Neuronal stem cell (in vitro differentiated cells): ENCODE data around the gene NOS1AP.

ENCODE experiments used
- DNase-seq: peaks from one replicate; pipeline ENCODE4 v3.0.0-alpha.2; 2013; ENCODE audit warnings: low spot score
- H2AFZ ChIP-seq: one replicate; pipeline ENCODE4 v1.6.1; 2013; ENCODE audit warnings: mild to moderate bottlenecking, low read length, inconsistent platforms
- H2AK5ac ChIP-seq: 2 replicates; pipeline ENCODE4 v1.6.1; 2013; ENCODE audit warnings: low read depth, mild to moderate bottlenecking, inconsistent platforms, low read length, moderate library complexity, mixed read lengths
- H2BK120ac ChIP-seq: 2 replicates; pipeline ENCODE4 v1.6.1; 2013; ENCODE audit warnings: low read depth, mild to moderate bottlenecking, inconsistent platforms, low read length, moderate library complexity, mixed read lengths
- H2BK12ac ChIP-seq: one replicate; pipeline ENCODE4 v1.6.1; 2013; ENCODE audit warnings: low read length, inconsistent platforms
- H2BK15ac ChIP-seq: 2 replicates; pipeline ENCODE4 v1.6.1; 2013; ENCODE audit warnings: mild to moderate bottlenecking, low read length, inconsistent platforms, mixed read lengths
- H2BK5ac ChIP-seq: one replicate; pipeline ENCODE4 v1.6.1; 2013; ENCODE audit warnings: inconsistent platforms, mild to moderate bottlenecking, low read length, moderate library complexity
- H3K14ac ChIP-seq: one replicate; pipeline ENCODE4 v1.6.1; 2013; ENCODE audit warnings: low read length, inconsistent platforms
- H3K18ac ChIP-seq: 2 replicates; pipeline ENCODE4 v1.6.1; 2013; ENCODE audit warnings: low read length, inconsistent platforms
- H3K23ac ChIP-seq: 2 replicates; pipeline ENCODE4 v1.6.1; 2013; ENCODE audit warnings: low read depth, mild to moderate bottlenecking, mixed read lengths, low read length, inconsistent platforms; ENCODE audit not compliant: poor library complexity
- H3K27ac ChIP-seq: replicated peaks from 3 replicates; pipeline ENCODE4 v1.5.1; 2013; ENCODE audit warnings: low read length, inconsistent platforms
- H3K27me3 ChIP-seq, 3 experiments: 2 replicates each; pipeline ENCODE4 v1.6.1; 2013; ENCODE audit warnings: low read length in 3 of 3, mild to moderate bottlenecking in 2 of 3, inconsistent platforms in 1 of 3, low read depth in 1 of 3, mixed read lengths in 1 of 3, moderate library complexity in 1 of 3; ENCODE audit not compliant: control insufficient read depth in 3 of 3, insufficient read depth in 3 of 3
- H3K36me3 ChIP-seq, 2 donors: replicated peaks in 1 of 2; 2 replicates each; pipeline ENCODE4 v1.6.1; 2013; ENCODE audit warnings: low read length in 2 of 2; ENCODE audit not compliant: control insufficient read depth in 2 of 2, insufficient read depth in 2 of 2
- H3K4ac ChIP-seq: 2 replicates; pipeline ENCODE4 v1.6.1; 2013; ENCODE audit warnings: inconsistent platforms, mild to moderate bottlenecking, low read length, moderate library complexity
- H3K4me1 ChIP-seq, 2 donors: 1 replicate in 1 of 2; 2 replicates in 1 of 2; pipeline ENCODE4 v1.6.1; 2013; ENCODE audit warnings: low read length in 2 of 2, low read depth in 1 of 2; ENCODE audit not compliant: control insufficient read depth in 2 of 2, insufficient read depth in 1 of 2
- H3K4me2 ChIP-seq: one replicate; pipeline ENCODE4 v1.6.1; 2013; ENCODE audit warnings: mild to moderate bottlenecking, low read length, inconsistent platforms; ENCODE audit not compliant: insufficient read depth, poor library complexity, severe bottlenecking
- H3K4me3 ChIP-seq, 2 donors: 2 replicates each; pipeline ENCODE4 v1.5.1; 2013; ENCODE audit warnings: low read length in 2 of 2, mild to moderate bottlenecking in 2 of 2, inconsistent platforms in 1 of 2, moderate library complexity in 1 of 2
- H3K79me1 ChIP-seq: one replicate; pipeline ENCODE4 v1.6.1; 2013; ENCODE audit warnings: low read depth, mild to moderate bottlenecking, inconsistent platforms, low read length, moderate library complexity
- H3K9ac ChIP-seq: one replicate; pipeline ENCODE4 v1.6.1; 2013; ENCODE audit warnings: mild to moderate bottlenecking, low read depth, low read length, inconsistent platforms; ENCODE audit not compliant: poor library complexity
- H3K9me3 ChIP-seq, 2 donors: replicated peaks in 1 of 2; 2 replicates each; pipeline versions ENCODE3 to v1.6.1; 2013; ENCODE audit warnings: low read length in 2 of 2, mild to moderate bottlenecking in 2 of 2, inconsistent platforms in 1 of 2, low read depth in 1 of 2, mixed read lengths in 1 of 2, moderate library complexity in 1 of 2; ENCODE audit not compliant: control insufficient read depth in 2 of 2, insufficient read depth in 1 of 2
- H4K8ac ChIP-seq: one replicate; pipeline ENCODE4 v1.6.1; 2013; ENCODE audit warnings: low read depth, mild to moderate bottlenecking, inconsistent platforms, low read length, moderate library complexity
- H4K91ac ChIP-seq: one replicate; pipeline ENCODE4 v1.6.1; 2013; ENCODE audit warnings: low read length, low read depth, mild to moderate bottlenecking, inconsistent platforms; ENCODE audit not compliant: poor library complexity
- WGBS, 2 donors: extraction: QIAGEN DNeasy Blood & Tissue Kit; methylation state at CpG; one replicate each; pipeline ENCODE4 v1.1.7; 2013; ENCODE audit warnings: missing lambda C conversion rate in 2 of 2, mixed read lengths in 1 of 2; ENCODE audit not compliant: insufficient read length in 2 of 2, insufficient replicate concordance in 1 of 2; ENCODE audit errors: extremely low coverage in 2 of 2; 5-methylcytosine and 5-hydroxymethylcytosine counted together

Gene NOS1AP

DNA sequence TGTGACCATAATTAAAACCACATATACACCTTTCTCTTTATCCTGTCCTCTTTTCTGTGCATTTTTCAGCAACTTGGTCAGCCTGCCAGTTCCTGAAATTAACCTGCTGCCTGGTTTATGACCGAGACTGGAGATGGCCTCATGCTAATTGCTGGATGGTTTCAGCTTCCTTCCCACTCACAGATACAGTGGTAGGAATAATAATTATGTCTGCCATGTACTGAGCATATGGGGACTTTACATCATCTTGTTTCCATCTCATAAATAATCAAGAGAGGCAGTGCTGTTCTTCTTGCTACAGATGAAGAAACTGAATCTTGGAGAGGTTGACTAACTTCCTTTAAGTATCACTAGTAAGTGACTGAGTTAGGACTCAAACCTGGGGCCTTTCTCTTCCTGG lies 148.2 kb downstream of the NOS1AP start:
- Histone ChIP-seq H3K14ac (no peak overlapping the region), H3K9ac (no peak overlapping the region), H3K79me1 (no peaks in the 10 kb centered on the region), H3K4me3 (no peak overlapping the region), H2AK5ac (no peak overlapping the region), H3K4me1 (peaks cover 28 to 45% of the 10 kb centered on the region in 2 donors), H3K27ac (no peak overlapping the region), H2BK120ac (no peak overlapping the region), H3K23ac (no peak overlapping the region), H3K4me2 (no peak overlapping the region), H3K18ac (no peak overlapping the region), H3K4ac (no peak overlapping the region), H4K8ac (no peak overlapping the region), H2AFZ (no peak overlapping the region), H3K27me3 (no peaks in the 10 kb centered on the region), H4K91ac (no peak overlapping the region), H3K36me3 (no peaks in the 10 kb centered on the region), H3K9me3 (no peaks in the 10 kb centered on the region), H2BK12ac (no peak overlapping the region), H2BK5ac (no peak overlapping the region), H2BK15ac (no peak overlapping the region)
- DNase-seq, result no peak
- WGBS, 2 donors, result no CpG with 5 or more reads among the region's 1 CpG

DNA sequence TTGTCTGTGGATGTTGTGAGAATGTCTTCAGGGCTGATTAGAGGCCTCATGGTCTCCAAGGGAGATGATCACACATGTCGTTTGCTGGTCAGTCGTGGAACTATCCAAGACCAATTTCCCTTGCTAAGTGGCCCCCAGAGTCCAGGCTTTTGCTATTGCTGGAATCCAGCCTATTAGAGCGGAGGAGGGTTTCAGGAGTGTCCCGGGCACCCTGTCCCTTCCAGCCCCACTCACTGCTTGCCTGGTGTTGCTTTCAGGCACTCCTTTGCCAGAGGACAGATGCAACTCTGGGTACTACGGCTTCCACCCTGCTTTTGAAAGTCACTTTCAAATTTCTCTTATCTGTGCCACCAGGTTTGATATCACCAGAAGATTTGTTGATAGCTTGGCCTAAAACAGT lies 149.1 kb downstream of the NOS1AP start:
- Histone ChIP-seq H3K9me3 (no peaks in the 10 kb centered on the region), H3K9ac (no peak overlapping the region), H3K4me2 (no peak overlapping the region), H3K4me1 (peaks cover 23 to 48% of the 10 kb centered on the region in 2 donors), H2AFZ (no peak overlapping the region), H2AK5ac (no peak overlapping the region), H2BK15ac (no peak overlapping the region), H3K27me3 (no peaks in the 10 kb centered on the region), H3K14ac (no peak overlapping the region), H3K4ac (no peak overlapping the region), H2BK120ac (no peak overlapping the region), H4K8ac (no peak overlapping the region), H2BK5ac (no peak overlapping the region), H2BK12ac (no peak overlapping the region), H3K4me3 (no peak overlapping the region), H3K18ac (no peak overlapping the region), H4K91ac (no peak overlapping the region), H3K23ac (no peak overlapping the region), H3K27ac (no peak overlapping the region), H3K36me3 (no peaks in the 10 kb centered on the region), H3K79me1 (no peaks in the 10 kb centered on the region)
- DNase-seq, result no peak
- no CpG with 5 or more reads among the region's 5 CpGs for WGBS, 2 donors

GRCh38 chr1:162218975-162219374 lies 149.5 kb downstream of the NOS1AP start:
- no peak overlapping the region for H3K4ac ChIP-seq
- no peak overlapping the region for H3K4me3 ChIP-seq
- H4K8ac ChIP-seq, result no peak overlapping the region
- no peak overlapping the region for H3K27ac ChIP-seq
- no peaks in the 10 kb centered on the region for H3K27me3 ChIP-seq
- no peak overlapping the region for H3K23ac ChIP-seq
- no peak overlapping the region for H3K9ac ChIP-seq
- no peak overlapping the region for H3K4me2 ChIP-seq
- H3K4me1 ChIP-seq, result peaks cover 23 to 46% of the 10 kb centered on the region in 2 donors
- no peak overlapping the region for H3K14ac ChIP-seq
- H3K18ac ChIP-seq, result no peak overlapping the region
- H2AFZ ChIP-seq, result no peak overlapping the region
- H2BK120ac ChIP-seq, result no peak overlapping the region
- H2AK5ac ChIP-seq, result no peak overlapping the region
- H3K36me3 ChIP-seq, result no peaks in the 10 kb centered on the region
- no peak overlapping the region for H2BK12ac ChIP-seq
- WGBS, 2 donors, result no CpG with 5 or more reads among the region's 5 CpGs
- no peak overlapping the region for H4K91ac ChIP-seq
- no peaks in the 10 kb centered on the region for H3K9me3 ChIP-seq
- DNase-seq, result no peak
- no peak overlapping the region for H2BK5ac ChIP-seq
- no peaks in the 10 kb centered on the region for H3K79me1 ChIP-seq
- no peak overlapping the region for H2BK15ac ChIP-seq

GRCh38 chr1:162219461-162219860 lies 150.0 kb downstream of the NOS1AP start:
- H3K18ac ChIP-seq, result no peak overlapping the region
- H2BK120ac ChIP-seq, result no peak overlapping the region
- H3K14ac ChIP-seq, result no peak overlapping the region
- no peak overlapping the region for H2AK5ac ChIP-seq
- no peak overlapping the region for H4K91ac ChIP-seq
- no peak overlapping the region for H2AFZ ChIP-seq
- no peak overlapping the region for H3K4ac ChIP-seq
- H3K4me2 ChIP-seq, result no peak overlapping the region
- no peak overlapping the region for H2BK12ac ChIP-seq
- no peak overlapping the region for H3K9ac ChIP-seq
- no peaks in the 10 kb centered on the region for H3K36me3 ChIP-seq
- H3K27me3 ChIP-seq, result no peaks in the 10 kb centered on the region
- H3K79me1 ChIP-seq, result no peaks in the 10 kb centered on the region
- no peak overlapping the region for H2BK15ac ChIP-seq
- H3K27ac ChIP-seq, result no peak overlapping the region
- no peak overlapping the region for H2BK5ac ChIP-seq
- H3K4me3 ChIP-seq, result no peak overlapping the region
- H3K9me3 ChIP-seq, result no peaks in the 10 kb centered on the region
- no CpG with 5 or more reads among the region's 1 CpG for WGBS, 2 donors
- DNase-seq, result no peak
- H3K4me1 ChIP-seq, result peaks cover 22 to 47% of the 10 kb centered on the region in 2 donors
- no peak overlapping the region for H4K8ac ChIP-seq
- H3K23ac ChIP-seq, result no peak overlapping the region
